Breast epithelium (tissue), 3 donors: ENCODE data around the gene UBAC2.

Experiments
- POLR2A ChIP-seq: fragments of 450-650 bp; IDR thresholded peaks from one replicate; pipeline ENCODE4 v1.6.1; 2016; ENCODE audit warnings: antibody characterized with exemption, mild to moderate bottlenecking, moderate library complexity
- TF ChIP-seq, protein P1 (sequence below), 3 donors: fragments of 450-650 bp; IDR thresholded peaks; one replicate each; pipeline ENCODE4 v1.5.1; 2016 to 2017; ENCODE audit warnings: antibody characterized with exemption in 3 of 3, mild to moderate bottlenecking in 3 of 3, moderate library complexity in 3 of 3

DNA sequence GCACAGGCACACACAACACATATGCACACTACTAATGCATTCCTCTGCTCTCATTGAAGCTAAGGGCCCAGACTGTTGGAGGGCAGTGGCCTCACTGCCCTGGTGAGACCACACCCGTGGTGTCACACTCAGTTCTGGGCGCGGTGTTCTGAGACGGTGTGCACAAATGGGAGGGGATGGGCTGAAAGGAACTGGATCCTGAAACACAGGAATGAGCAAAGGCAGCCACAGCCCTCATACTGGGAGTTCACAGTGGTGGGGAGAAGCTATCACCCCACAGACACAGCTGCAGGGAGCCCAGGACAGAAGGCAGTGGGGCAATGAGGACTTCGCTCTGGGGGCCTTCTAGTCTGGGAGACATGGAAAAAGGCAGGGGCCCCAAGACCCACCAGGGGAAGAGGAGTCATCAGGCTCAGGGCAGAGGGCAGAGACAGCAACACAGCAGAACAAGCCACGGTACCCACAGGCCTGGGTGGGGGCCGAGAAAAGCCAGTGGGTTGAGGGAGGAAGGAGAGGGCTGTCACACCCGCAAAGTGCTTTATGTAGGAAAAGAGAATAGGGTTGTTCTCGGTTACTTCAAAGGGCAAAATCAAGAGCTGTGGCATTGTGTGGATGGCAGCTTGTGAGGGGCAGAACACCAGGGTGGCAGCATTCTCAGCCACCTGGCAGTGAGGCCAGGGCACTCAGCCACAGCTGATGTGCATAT lies 181.9 kb downstream of the UBAC2 start:
- TF ChIP-seq, protein P1, sequence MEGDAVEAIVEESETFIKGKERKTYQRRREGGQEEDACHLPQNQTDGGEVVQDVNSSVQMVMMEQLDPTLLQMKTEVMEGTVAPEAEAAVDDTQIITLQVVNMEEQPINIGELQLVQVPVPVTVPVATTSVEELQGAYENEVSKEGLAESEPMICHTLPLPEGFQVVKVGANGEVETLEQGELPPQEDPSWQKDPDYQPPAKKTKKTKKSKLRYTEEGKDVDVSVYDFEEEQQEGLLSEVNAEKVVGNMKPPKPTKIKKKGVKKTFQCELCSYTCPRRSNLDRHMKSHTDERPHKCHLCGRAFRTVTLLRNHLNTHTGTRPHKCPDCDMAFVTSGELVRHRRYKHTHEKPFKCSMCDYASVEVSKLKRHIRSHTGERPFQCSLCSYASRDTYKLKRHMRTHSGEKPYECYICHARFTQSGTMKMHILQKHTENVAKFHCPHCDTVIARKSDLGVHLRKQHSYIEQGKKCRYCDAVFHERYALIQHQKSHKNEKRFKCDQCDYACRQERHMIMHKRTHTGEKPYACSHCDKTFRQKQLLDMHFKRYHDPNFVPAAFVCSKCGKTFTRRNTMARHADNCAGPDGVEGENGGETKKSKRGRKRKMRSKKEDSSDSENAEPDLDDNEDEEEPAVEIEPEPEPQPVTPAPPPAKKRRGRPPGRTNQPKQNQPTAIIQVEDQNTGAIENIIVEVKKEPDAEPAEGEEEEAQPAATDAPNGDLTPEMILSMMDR (IDR thresholded peaks at IDR 0.05), result no peak
- no peak for TF ChIP-seq POLR2A
